ENCODE measurements around the gene RALGAPA2. TPM values are rescaled to one million over a fixed set of nuclear protein-coding genes. Genes with fewer than 3 reads are reported as not detected.
"Not testable (repeated sequence)": the region's sequence is repeated elsewhere in the genome, so short reads cannot be mapped to it uniquely, and the experiment has no call there.

RALGAPA2 gene
- total and polyA plus RNA-seq, 10 donors: 1.2 to 55.2 (median 29.4) TPM

- Histone ChIP-seq H3K27me3 (replicated peaks in 1 of 7) (no peaks in the 10 kb centered on the region), H3K9me3 (no peaks in the 10 kb centered on the region), H3K27ac (no peak overlapping the region), H3K4me1 (peaks cover 0 to 17% (median 0%) of the 10 kb centered on the region in 6 donors), H3K36me3 (peaks cover 0 to 68% (median 14%) of the 10 kb centered on the region in 6 donors), H3K4me3 (no peak overlapping the region)
- TF ChIP-seq, protein P1, sequence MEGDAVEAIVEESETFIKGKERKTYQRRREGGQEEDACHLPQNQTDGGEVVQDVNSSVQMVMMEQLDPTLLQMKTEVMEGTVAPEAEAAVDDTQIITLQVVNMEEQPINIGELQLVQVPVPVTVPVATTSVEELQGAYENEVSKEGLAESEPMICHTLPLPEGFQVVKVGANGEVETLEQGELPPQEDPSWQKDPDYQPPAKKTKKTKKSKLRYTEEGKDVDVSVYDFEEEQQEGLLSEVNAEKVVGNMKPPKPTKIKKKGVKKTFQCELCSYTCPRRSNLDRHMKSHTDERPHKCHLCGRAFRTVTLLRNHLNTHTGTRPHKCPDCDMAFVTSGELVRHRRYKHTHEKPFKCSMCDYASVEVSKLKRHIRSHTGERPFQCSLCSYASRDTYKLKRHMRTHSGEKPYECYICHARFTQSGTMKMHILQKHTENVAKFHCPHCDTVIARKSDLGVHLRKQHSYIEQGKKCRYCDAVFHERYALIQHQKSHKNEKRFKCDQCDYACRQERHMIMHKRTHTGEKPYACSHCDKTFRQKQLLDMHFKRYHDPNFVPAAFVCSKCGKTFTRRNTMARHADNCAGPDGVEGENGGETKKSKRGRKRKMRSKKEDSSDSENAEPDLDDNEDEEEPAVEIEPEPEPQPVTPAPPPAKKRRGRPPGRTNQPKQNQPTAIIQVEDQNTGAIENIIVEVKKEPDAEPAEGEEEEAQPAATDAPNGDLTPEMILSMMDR (IDR thresholded peaks at IDR 0.05 in 8 of 11, conservative IDR thresholded peaks at IDR 0.05 in 3 of 11): no peak
- TF ChIP-seq POLR2AphosphoS5 (IDR thresholded peaks at IDR 0.05): no peak
- DNase-seq: no peak
- 85 to 93% (median 90%) methylated on average over 5 of the region's 5 CpGs for WGBS, 5 donors
- intact Hi-C loops (cut with DNase I; ENCODE audit: low total_unique reads): no loop called here
Observed at GRCh38 chr20:20548527-20549266, 163.7 kb downstream of the RALGAPA2 start.

DNA sequence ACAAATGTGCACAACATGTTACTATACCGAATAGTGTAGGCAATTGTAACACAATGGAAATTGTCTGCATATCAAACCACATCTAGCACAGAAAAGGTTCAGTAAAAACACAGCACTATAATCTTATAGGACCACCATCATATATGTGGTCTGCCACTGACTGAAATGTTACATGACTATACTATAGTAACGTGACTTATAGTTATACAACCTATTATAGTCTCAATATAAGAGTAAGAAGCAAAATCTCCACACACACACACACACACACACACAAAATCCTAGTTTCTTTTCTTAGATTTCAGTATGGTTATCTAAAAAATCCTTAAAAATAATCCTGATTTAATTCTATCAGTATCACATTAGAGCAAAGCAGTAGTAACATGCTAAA, 164.6 kb downstream of the RALGAPA2 start:
- TF ChIP-seq, protein P1 (IDR thresholded peaks at IDR 0.05 in 8 of 11, conservative IDR thresholded peaks at IDR 0.05 in 3 of 11): no peak
- TF ChIP-seq POLR2AphosphoS5 (IDR thresholded peaks at IDR 0.05): no peak
- TF ChIP-seq POLR2A (IDR thresholded peaks at IDR 0.05): no peak
- no peak for DNase-seq
- no peak overlapping the region for H3K4me3 ChIP-seq
- 42 to 55% (median 48%) methylated on average over 2 of the region's 2 CpGs for whole genome bisulfite sequencing, 5 donors
- peaks cover 0 to 17% (median 0%) of the 10 kb centered on the region in 6 donors for H3K4me1 ChIP-seq
- H3K9me3 ChIP-seq: no peaks in the 10 kb centered on the region
- no peak overlapping the region for H3K27ac ChIP-seq
- H3K36me3 ChIP-seq: peaks cover 0 to 68% (median 14%) of the 10 kb centered on the region in 6 donors
- H3K27me3 ChIP-seq (replicated peaks in 1 of 7): no peaks in the 10 kb centered on the region
- intact Hi-C loops (cut with DNase I; ENCODE audit: low total_unique reads): no loop called here

GRCh38 chr20:20547221-20547875, 165.1 kb downstream of the RALGAPA2 start:
- no peak overlapping the region for H3K27ac ChIP-seq
- H3K36me3 ChIP-seq: peaks cover 0 to 65% (median 14%) of the 10 kb centered on the region in 6 donors
- H3K4me3 ChIP-seq: no peak overlapping the region
- DNase-seq: no peak
- intact Hi-C loops (cut with DNase I; ENCODE audit: low total_unique reads): no loop called here
- H3K4me1 ChIP-seq: peaks cover 0 to 17% (median 0%) of the 10 kb centered on the region in 6 donors
- H3K9me3 ChIP-seq: no peaks in the 10 kb centered on the region
- 48 to 63% (median 51%) methylated on average over 5 of the region's 5 CpGs for WGBS, 5 donors
- TF ChIP-seq POLR2A (IDR thresholded peaks at IDR 0.05) (no peak), POLR2AphosphoS5 (IDR thresholded peaks at IDR 0.05) (no peak)
- TF ChIP-seq, protein P1 (IDR thresholded peaks at IDR 0.05 in 8 of 11, conservative IDR thresholded peaks at IDR 0.05 in 3 of 11): no peak
- H3K27me3 ChIP-seq (replicated peaks in 1 of 7): no peaks in the 10 kb centered on the region

GRCh38 chr20:20546402-20546801, 166.0 kb downstream of the RALGAPA2 start:
- TF ChIP-seq POLR2A (IDR thresholded peaks at IDR 0.05): no peak
- no peak for TF ChIP-seq POLR2AphosphoS5 (IDR thresholded peaks at IDR 0.05)
- TF ChIP-seq, protein P1 (IDR thresholded peaks at IDR 0.05 in 8 of 11, conservative IDR thresholded peaks at IDR 0.05 in 3 of 11): no peak

GRCh38 chr20:20543348-20543747, 169.1 kb downstream of the RALGAPA2 start:
- H3K36me3 ChIP-seq: peaks cover 0 to 73% (median 14%) of the 10 kb centered on the region in 6 donors
- H3K4me3 ChIP-seq; H3K27ac ChIP-seq; H3K27me3 ChIP-seq (replicated peaks in 1 of 7); intact Hi-C loops (cut with DNase I; ENCODE audit: low total_unique reads); DNase-seq; H3K9me3 ChIP-seq: not testable (repeated sequence)
- WGBS, 5 donors: 95 to 99% (median 97%) methylated on average over 6 to 7 of the region's 7 CpGs
- H3K4me1 ChIP-seq: peaks cover 0 to 12% (median 0%) of the 10 kb centered on the region in 6 donors

More at GRCh38 chr20:20546402-20546801, 166.0 kb downstream of the RALGAPA2 start:
- H3K4me1 ChIP-seq: peaks cover 0 to 17% (median 0%) of the 10 kb centered on the region in 6 donors
- DNase-seq: no peak
- no peaks in the 10 kb centered on the region for H3K27me3 ChIP-seq (replicated peaks in 1 of 7)
- H3K9me3 ChIP-seq: no peaks in the 10 kb centered on the region
- no peak overlapping the region for H3K4me3 ChIP-seq
- H3K36me3 ChIP-seq: peaks cover 0 to 60% (median 14%) of the 10 kb centered on the region in 6 donors
- WGBS, 5 donors: 82 to 87% (median 87%) methylated on average over 6 of the region's 6 CpGs
- intact Hi-C loops (cut with DNase I; ENCODE audit: low total_unique reads): no loop called here
- no peak overlapping the region for H3K27ac ChIP-seq

Measured in spleen (tissue), 11 donors.